ENCODE measurements around the gene ANP32B. TPM values are rescaled to one million over a fixed set of nuclear protein-coding genes. Genes with fewer than 3 reads are reported as not detected.
A peak's percentile ranks its signal among the peaks of the same experiment; 100 is the strongest.

The ANP32B gene
- total RNA-seq, 1 donor from 2014 or later, result 54.5 TPM

DNA sequence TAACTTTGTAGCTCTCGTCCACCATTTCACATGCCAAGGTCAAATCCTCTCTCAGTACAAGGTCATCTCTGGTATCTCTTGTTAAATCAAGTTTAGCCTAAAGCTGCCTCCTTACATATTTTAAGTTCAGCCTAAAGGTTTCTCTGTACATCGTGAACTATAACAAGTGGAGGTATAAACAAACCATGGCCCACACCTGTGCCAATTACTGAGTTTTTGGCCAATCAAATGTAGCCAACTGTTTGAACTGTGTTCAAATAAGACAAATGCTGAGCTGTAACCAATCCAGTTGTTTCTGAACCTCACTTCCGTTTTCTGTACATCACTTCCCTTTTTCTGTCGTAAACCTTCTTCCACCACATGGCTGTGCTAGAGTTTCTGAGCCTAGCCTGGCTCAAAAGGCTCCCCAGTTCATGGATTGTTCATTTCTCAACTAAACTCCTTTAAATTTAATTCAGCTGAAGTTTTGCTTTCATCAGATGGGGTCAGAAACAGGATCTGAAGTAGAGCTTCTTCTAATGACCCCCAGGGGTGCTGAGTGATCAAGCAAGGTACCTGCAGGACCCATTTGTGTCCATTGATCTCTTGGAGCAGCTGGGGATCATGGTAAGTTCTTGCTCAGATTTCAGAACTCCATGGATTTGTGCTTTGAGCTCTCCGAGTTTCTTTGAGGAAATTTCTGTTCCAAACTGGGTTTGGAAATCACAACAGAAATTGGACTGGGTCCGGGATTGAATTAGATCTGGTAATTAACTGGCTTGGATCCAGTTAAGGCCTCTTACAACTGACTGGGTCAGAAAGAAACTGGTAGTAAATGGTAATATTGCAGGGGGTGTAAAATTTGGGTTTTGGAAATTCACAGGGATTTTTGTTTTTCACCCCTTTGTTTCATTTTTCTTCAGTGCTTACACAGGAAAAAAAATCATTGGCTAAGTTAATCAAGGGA lies 62.4 kb downstream of the ANP32B start:
- DNase-seq (ENCODE audit: missing footprints), result no peak
- intact Hi-C loops (cut with DNase I), result no loop called here
- no peak for ATAC-seq

DNA sequence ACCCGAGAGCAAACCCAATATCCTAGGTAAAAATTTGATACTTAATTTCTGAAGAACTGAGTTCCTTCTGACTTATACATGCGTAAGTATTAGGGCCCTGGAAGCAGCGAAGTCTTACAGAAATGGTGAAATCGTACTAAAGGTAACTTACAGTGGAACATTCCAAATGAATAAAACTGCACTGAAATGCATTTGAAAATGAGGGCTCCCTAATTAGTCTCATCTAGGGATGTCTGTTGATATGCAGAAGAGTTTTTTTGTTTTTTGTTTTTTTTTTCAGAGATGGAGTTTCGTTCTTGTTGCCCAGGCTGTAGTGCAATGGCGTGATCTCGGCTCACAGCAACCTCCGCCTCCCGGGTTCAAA lies 63.0 kb downstream of the ANP32B start:
- ATAC-seq (no peak), DNase-seq (ENCODE audit: missing footprints) (no peak)
- intact Hi-C loops (cut with DNase I), result no loop called here

DNA sequence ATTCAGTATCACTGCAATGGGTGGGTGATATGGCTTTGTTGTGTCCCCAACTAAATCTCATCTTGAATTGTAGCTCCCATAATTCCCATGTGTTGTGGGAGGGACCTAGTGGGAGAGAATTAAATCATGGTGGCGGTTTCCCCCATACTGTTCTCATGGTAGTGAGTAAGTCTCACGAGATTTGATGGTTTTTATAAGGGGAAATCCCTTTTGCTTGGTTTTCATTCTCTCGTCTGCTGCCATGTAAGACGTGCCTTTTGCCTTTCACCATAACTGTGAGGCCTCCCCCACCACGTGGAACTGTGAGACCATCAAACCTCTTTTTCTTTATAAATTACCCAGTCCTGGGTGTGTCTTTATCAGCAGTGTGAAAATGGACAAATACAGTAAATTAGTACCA lies 63.9 kb downstream of the ANP32B start:
- ATAC-seq, result no peak
- intact Hi-C loops (cut with DNase I), result no loop called here
- no peak for DNase-seq (ENCODE audit: missing footprints)

DNA sequence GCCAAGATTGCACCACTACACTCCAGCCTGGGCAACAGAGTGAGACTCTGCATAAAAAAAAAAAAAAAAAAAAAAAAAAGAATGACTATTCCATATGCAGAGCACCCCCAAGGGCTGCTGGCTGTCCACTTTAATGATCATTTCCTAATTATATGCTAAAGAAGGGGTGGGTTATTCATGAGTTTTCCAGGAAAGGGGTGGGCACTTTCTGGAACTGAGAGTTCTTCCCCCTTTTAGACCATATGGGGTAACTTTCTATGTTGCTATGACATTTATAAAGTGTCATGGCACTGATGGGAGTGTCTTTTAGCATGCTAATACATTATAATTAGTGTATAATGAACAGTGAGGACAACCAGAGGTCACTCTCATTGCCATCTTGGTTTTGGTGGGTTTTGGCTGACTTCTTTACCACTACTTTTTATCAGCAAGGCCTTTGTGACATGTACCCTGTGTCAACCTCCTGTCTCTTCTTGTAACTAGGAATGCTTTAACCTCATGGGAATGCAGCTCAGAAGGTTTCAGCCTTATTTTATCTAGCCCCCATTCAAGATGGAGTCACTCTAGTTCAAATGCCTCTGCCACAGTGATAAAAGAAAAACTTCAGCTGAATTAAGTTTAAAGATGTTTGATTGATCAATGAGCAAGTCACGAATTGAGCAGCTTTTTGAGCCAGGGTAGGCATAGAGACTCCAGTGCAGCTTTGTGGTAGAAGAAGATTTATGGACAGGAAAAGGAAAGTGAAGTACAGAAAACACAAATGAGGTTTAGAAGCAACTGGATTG lies 66.3 kb downstream of the ANP32B start:
- no peak for DNase-seq (ENCODE audit: missing footprints)
- intact Hi-C loops (cut with DNase I), result no loop called here
- no peak for ATAC-seq

DNA sequence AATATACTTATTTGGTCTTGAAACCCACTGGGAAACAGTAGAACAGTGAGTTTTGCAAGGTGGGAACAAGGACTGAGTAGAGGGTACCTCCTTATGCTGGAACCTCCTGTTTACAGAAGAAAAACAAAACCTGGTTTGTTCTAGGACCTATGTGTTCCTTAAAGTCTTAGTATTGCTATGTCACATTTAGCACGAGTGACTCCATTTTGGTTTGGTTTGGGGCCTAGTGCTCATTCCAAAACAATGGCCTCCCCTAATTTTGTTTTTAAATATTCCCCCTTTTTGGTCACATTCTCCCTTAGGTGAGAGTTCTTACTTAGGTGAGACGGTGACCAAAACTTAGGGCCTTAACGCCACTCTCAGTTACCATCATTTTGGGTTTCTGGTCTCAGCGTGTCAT lies 67.2 kb downstream of the ANP32B start:
- ATAC-seq (no peak), DNase-seq (ENCODE audit: missing footprints) (no peak)
- intact Hi-C loops (cut with DNase I), result no loop called here

DNA sequence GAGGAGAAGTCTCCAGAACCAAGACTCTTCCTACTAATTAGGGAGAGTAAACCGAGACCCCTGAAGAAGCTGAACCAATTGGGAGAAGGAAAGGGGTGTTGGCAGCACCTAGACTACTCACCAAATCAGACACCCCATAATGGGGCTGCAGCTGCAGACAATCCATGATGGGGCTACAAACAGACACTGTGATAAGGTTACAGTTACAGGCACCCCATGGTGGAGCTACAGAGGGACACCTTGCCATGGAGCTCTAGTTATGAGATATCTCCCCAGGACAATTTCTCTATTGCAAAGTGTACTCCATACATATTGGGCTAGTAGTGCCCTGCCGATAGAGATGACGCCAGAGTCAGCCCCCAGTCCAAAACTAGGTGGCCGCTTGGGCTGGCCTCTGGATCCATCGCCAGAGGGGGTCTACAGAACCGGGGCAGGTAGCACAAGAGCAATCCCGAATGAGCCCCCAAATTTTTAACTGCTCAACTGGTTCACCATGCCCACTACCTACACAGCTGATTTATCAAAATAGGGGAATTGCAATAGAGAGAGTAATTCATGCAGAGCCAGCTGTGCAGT lies 71.3 kb downstream of the ANP32B start:
- ATAC-seq (no peak), DNase-seq (ENCODE audit: missing footprints) (no peak)
- intact Hi-C loops (cut with DNase I), result no loop called here

DNA sequence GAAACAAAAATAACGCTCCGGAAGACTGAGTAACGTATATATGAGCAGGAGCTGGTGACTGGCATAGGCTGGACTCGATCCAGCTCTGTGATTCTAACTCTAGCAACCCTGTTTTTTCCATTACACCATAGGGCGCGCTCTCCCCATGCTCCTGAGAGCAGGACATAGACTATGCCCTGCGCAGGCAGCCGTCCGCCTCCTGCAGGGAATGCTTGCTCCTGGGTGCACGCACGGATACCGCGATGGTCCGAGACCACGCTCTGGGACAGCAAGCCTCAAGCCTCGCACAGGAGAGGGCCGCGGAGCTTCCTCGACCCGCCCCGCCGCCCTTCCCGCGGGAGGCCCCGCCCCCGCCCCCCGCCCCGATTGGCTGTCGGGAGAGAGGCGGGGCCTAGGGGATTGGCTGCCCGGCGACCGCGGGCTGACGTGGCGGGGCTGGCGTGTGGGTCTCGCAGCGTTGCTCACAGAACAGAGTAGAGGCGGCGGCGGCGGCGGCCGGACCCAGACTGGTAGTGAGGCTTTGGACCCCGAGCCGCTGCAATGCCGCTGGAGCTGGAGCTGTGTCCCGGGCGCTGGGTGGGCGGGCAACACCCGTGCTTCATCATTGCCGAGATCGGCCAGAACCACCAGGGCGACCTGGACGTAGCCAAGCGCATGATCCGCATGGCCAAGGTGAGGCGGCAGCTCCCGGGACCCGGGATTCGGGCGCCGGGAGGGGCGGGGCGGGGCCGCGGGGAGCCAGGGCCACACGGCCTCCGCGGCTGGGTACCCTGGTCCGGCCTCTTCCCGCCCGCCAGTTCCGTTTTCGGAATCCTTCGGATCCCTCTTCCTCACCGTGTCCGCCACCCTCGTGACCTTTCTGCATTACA lies 73.4 kb downstream of the ANP32B start, which contains the start of gene NANS:
Gene NANS (plus strand): TSS at position 464 of the 869 bp plus-strand sequence. CDS start 77 bp downstream, at position 541.
- intact Hi-C loops (cut with DNase I), result loop anchor here (1.0 to 5.0 kb wide), 4 partner anchors 20 to 134 kb away; partner anchors contain the start of gene TRMO
- ATAC-seq, result peak; percentile 99
- peak; percentile 96 for DNase-seq (ENCODE audit: missing footprints)

DNA sequence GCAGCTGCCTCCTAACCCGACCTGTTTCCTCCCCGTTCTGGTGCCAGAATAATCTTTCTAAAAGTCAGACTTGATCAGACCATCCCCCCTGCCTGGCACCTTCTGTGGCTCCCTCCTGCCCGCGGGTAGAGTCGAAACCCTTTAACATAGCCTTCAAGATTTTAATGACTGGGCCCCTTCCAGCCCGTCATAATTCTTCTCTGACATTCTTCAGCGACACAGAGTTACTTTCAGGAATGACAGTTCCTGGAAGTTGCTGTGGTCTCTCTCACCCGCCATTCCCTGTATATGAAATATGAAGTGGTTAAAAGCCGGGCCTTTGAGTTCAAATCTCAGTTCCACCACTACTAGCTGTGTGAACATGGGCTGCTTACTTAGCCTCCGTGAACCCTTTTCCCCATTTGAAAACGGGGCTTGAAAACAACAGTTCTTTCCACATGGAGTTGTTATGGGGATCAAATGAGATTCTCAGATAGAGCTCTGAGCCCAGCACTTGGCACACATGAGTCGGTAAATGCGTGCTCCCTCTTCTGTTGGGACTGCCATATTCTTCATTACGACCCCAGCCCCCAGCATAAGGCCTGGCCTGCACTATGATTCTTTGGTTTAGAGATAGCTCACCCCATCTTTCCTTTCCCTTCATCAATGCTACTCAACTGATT lies 74.1 kb downstream of the ANP32B start:
- DNase-seq (ENCODE audit: missing footprints) (no peak), ATAC-seq (no peak)
- intact Hi-C loops (cut with DNase I), result loop anchor here (1.0 to 5.0 kb wide), 4 partner anchors 20 to 134 kb away; partner anchors contain the start of gene TRMO

DNA sequence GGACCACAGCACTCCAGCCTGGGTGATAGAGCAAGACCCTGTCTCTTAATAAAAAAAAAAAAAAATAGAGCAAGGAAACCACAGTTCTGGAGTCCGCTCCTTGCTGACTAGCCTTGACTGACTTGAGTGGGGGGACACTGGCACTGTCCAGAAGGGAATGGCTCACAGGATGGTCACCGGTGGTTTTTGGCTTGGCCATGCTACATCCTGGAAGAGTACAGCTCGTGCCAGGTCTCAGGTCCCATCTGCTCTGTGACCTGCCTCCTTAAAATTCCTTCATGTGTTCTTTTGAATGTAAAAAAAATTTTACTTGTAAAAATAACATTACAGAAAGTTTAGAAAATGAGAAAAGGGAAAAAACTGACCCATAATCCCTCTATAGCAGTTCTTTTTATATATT lies 79.0 kb downstream of the ANP32B start:
- ATAC-seq (no peak), DNase-seq (ENCODE audit: missing footprints) (no peak)
- intact Hi-C loops (cut with DNase I), result no loop called here

DNA sequence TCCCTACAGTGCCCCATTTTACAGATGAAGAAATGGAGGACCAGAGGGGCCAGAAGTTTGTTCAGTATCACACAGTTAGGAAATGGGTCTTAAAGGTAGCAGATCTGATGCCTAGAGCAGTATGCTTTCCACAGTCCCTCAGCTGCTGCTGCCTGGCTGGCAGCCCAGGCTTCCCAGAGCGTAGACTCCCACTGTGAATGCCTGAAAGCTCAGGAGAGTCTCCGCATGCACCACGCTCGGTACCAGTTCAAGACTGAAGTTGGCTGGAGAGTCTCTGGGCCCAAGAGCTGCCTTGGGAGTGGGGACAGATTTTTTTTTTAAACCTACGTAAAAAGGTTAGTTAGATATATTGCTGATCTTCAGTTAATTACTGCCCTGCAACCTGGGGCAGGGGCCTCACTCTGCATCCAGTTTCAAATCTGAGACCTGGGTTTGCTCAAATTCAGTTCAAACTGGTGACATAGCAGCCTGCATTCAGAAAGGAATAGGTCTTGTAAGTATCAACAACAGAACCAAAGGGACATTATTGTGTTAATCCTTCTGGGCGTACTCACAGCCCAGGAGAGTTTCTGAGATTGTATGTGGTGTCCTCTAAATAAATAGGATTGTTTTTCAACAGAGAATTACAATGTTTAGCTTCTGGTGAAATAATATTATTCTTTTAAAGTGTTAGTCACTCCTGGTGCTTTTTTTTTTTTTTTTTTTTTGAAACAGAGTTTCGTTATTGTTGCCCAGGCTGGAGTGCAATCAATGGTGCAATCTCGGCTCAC lies 81.7 kb downstream of the ANP32B start:
- ATAC-seq (no peak), DNase-seq (ENCODE audit: missing footprints) (no peak)
- intact Hi-C loops (cut with DNase I), result no loop called here

Other genes starting within 250 kb of the ANP32B start
- not detected for gene FOXE1, start 130.1 kb upstream of the ANP32B start, total RNA-seq
- gene TRMO, start 60.8 kb upstream of the ANP32B start, total RNA-seq, result 6.5 TPM
- gene HEMGN, start 45.2 kb upstream of the ANP32B start, total RNA-seq, result 0.11 TPM
- 37.2 TPM for gene NANS, start 73.4 kb downstream of the ANP32B start, total RNA-seq
- gene TRIM14, start 135.9 kb downstream of the ANP32B start, total RNA-seq, result 5.1 TPM
- 0.60 TPM for gene CORO2A, start 209.3 kb downstream of the ANP32B start, total RNA-seq

Data from Right ventricle myocardium inferior (tissue), 1 donor.